Brain microvascular endothelial cell (primary cell): Measurements from ENCODE around the gene BOK.
A peak's percentile ranks its signal among the peaks of the same experiment; 100 is the strongest.

Source experiments
- DNase-seq: peaks from one replicate; pipeline ENCODE4 v3.0.0-alpha.2; 2020
- H3K27ac ChIP-seq: fragments of 250-450 bp; sonication (Bioruptor Pico); 2 replicates; pipeline ENCODE4 v1.5.1; 2020; ENCODE audit warnings: mild to moderate bottlenecking, moderate library complexity
- H3K27me3 ChIP-seq: fragments of 250-450 bp; sonication (Bioruptor Pico); replicated peaks from 2 replicates; pipeline ENCODE4 v1.5.1; 2020; ENCODE audit warnings: mild to moderate bottlenecking
- H3K36me3 ChIP-seq: fragments of 250-450 bp; sonication (Bioruptor Pico); replicated peaks from 2 replicates; pipeline ENCODE4 v1.5.1; 2020; ENCODE audit warnings: mild to moderate bottlenecking
- H3K4me3 ChIP-seq: 2 replicates; pipeline ENCODE4 v1.5.1; 2011; ENCODE audit warnings: low read depth, mild to moderate bottlenecking, control low read depth, low read length, moderate library complexity
- in situ Hi-C: cut with HindIII; loops from 2 replicates; pipeline ENCODE4 v1.10.0; 2017; ENCODE audit warnings: low sequenced_read_pairs, low pct_ligation_motif_present
- TF ChIP-seq, protein P1 (sequence below): IDR thresholded peaks from 2 replicates; pipeline ENCODE4 v1.5.1; 2011; ENCODE audit warnings: low read depth, mild to moderate bottlenecking, moderate library complexity, low read length, control low read depth, inconsistent platforms; ENCODE audit errors: missing control alignments

The BOK gene

DNA sequence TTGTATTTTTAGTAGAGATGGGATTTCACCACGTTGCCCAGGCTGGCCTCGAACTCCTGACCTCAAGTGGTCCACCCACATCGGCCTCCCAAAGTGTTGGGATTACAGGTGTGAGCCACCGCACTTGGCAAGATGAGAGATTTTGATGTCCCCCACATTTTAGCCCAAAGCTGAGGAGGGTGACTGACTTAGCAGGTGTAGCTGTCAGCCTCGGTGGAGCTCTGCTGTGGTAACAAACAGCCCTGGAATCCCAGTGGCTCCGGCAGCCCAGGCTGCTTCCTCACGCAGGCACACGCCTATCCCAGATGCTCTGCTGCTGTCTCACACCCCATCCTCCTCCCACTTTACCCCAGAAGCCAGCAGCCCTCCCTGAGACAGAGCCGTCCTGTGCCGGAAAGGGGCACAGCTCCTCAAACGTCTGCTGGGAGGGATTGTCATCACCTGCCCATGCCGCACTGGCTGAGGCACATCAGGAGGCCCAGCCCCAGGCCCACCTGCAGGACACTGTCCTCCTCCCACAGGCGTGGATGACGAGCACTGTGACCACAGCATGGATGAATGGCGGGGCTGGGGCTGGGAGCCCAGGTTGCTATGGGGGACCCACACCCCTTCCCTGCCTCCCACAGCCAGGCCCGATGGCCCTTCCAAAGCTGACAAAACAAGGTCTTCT, 10.6 kb upstream of the BOK start:
- in situ Hi-C loops, result no loop called here
- Histone ChIP-seq H3K4me3 (no peak overlapping the region), H3K36me3 (no peaks in the 10 kb centered on the region), H3K27me3 (no peaks in the 10 kb centered on the region), H3K27ac (peak overlapping the region; percentile 77)
- TF ChIP-seq, protein P1, sequence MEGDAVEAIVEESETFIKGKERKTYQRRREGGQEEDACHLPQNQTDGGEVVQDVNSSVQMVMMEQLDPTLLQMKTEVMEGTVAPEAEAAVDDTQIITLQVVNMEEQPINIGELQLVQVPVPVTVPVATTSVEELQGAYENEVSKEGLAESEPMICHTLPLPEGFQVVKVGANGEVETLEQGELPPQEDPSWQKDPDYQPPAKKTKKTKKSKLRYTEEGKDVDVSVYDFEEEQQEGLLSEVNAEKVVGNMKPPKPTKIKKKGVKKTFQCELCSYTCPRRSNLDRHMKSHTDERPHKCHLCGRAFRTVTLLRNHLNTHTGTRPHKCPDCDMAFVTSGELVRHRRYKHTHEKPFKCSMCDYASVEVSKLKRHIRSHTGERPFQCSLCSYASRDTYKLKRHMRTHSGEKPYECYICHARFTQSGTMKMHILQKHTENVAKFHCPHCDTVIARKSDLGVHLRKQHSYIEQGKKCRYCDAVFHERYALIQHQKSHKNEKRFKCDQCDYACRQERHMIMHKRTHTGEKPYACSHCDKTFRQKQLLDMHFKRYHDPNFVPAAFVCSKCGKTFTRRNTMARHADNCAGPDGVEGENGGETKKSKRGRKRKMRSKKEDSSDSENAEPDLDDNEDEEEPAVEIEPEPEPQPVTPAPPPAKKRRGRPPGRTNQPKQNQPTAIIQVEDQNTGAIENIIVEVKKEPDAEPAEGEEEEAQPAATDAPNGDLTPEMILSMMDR, result no peak
- DNase-seq, result no peak

DNA sequence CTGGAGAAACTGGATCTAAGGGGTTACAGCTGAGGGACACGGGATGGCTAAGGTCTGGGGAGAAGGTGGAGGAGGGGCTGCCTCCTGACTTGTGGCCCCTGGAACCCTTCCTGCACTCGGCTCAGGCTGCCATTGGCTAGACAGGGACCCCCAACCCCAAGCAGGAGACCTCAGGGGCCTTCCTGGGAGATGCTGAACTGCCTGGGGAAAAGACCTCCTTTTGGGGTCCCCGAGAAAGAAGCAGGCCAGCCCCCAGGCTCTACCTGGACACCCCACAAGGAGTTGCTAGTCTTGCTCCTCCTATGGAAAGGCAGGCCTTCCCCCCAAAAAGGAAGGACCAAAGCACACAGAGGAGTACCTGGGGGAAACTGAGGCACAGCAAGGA, 10.1 kb upstream of the BOK start:
- TF ChIP-seq, protein P1, result no peak
- no peak overlapping the region for H3K27ac ChIP-seq
- DNase-seq, result no peak
- no peaks in the 10 kb centered on the region for H3K36me3 ChIP-seq
- in situ Hi-C loops, result no loop called here
- H3K27me3 ChIP-seq, result no peaks in the 10 kb centered on the region
- no peak overlapping the region for H3K4me3 ChIP-seq

DNA sequence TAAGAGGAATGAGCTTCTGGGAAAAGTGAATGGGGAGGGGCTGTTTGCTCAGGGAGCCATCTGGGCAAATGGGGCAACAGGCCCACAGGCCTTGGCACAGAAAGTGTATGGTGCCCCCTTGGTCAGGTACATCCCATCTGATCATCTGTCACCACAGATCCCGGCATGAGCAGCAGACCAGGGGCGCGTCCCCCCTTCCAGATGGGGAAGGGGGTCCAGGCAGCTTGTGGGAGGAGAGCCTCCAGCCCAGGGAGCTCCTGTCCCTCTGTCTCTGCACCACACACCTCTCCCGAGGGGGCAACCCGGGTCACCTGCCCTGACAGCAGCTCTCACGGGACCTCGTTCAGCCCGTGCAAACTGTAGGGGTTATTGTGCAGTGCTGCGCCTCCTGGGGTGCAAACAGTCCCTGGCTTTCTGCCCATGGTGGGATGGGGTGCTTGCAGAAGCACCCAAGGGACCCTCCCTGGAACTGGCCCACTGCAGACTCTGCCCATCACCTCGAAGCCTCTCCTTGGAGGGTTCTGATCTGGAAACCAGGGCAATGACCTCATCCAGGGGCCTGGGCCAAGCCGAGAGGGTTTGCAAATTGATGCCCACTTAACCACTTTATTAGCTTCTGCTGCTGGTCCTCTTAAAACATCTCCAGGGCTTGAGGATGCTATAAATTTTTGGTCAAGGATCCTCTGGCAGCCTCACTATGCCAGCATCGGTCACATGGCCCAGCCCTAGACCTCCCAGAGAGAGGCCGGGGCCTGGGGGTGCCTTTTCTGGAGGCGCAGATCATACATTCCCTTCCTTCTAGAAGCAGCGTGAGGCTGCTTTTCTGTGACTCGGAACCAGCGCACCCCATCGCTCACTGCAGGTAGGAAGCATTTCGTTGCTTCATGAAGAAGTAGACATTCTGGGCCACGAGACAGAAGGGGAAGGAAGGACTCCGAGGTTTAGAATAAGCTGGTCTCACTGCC, 7.6 kb upstream of the BOK start:
- TF ChIP-seq, protein P1, result no peak
- Histone ChIP-seq H3K4me3 (no peak overlapping the region), H3K27me3 (no peaks in the 10 kb centered on the region), H3K36me3 (no peaks in the 10 kb centered on the region), H3K27ac (no peak overlapping the region)
- no peak for DNase-seq
- in situ Hi-C loops, result no loop called here

DNA sequence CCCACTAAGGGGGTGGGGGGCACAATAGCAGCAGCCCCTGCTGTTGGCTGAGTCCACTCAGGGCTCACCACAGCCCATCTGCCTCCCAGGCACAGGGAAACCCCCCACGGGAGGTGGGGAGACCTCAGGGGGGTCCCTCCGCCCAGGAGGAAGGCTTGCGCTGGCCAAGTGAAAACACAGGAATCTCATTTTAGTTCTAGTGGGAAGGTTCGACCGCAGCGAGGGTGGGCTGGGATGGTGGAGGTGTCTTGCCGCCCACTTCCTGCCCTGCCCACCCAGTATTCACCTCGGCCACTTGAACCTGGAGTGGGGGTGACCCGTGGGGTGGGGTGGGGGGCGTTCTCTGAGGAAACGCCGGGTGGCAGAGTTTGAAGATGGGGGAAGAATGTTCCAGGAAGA, 6.9 kb upstream of the BOK start:
- Histone ChIP-seq H3K4me3 (no peak overlapping the region), H3K27me3 (no peaks in the 10 kb centered on the region), H3K36me3 (no peaks in the 10 kb centered on the region), H3K27ac (no peak overlapping the region)
- TF ChIP-seq, protein P1, result no peak
- DNase-seq, result no peak
- in situ Hi-C loops, result no loop called here

DNA sequence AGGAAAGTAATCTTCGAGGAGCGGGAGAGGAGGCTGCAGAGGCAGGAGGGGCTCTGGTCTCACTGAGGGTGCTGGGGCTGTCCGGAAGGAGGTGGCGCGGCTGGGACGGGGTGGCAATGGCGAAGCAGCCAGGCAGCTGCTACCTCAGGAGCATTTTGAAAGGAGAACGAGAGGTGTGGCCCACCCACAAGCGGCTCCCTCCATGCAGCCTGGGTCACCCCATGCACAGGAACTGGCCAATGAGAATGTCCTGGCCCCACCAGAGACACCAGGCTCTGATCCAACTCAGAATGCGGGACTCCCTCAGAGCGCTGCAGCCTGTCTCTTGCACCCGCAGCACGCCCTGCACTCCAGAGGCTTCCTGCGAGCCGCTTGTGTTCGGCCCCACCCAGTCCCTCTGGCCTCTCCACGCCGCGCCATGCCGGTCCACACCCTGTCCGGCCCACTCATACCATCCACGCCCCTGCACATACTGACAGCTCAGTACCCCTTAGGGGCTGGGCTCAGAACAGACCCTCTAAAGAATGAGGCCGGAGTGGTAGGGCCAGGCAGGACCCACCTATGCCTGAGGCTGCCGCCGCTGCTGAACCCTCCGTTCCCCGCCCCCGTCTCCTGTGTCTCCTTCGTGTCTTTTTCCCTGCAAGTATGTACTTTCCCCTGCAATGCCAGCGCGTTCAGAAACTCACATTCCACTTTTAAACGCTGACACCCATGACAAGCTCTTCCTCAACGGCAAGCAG, 6.4 kb upstream of the BOK start:
- Histone ChIP-seq H3K4me3 (no peak overlapping the region), H3K27ac (no peak overlapping the region), H3K36me3 (no peaks in the 10 kb centered on the region), H3K27me3 (no peaks in the 10 kb centered on the region)
- TF ChIP-seq, protein P1, result no peak
- in situ Hi-C loops, result no loop called here
- DNase-seq, result no peak
